PC-3 (cell line): Measurements from ENCODE around the gene CMSS1. TPM values are rescaled to one million over a fixed set of nuclear protein-coding genes. Genes with fewer than 3 reads are reported as not detected.
A peak's percentile ranks its signal among the peaks of the same experiment; 100 is the strongest.

Source experiments
- ATAC-seq: fragments of 200-7000 bp; cut with Tn5 transposase; 2 replicates; pipeline ENCODE4 v1.9.1; 2020; ENCODE audit warnings: mild to moderate bottlenecking, moderate library complexity
- BruUV-seq: library from RNA; stranded (reverse); fragments of 400-500 nt; replicated peaks from 2 replicates; lab custom pipeline; 2021; lab: Mats Ljungman, UMichigan
- CTCF ChIA-PET: fragments of 300-600 bp; sonication (Branson Sonifier 250); formaldehyde crosslinking; loops from one replicate; lab custom pipeline; 2022; ENCODE audit warnings: antibody characterized with exemption; lab: Charles Lee
- POLR2A ChIA-PET: fragments of 300-600 bp; sonication (Branson Sonifier 250); formaldehyde crosslinking; loops from one replicate; lab custom pipeline; 2022; ENCODE audit warnings: antibody characterized with exemption; ENCODE audit not compliant: unreplicated experiment; lab: Charles Lee
- DNase-seq: peaks from one replicate; pipeline ENCODE4 v3.0.0-alpha.2; 2015
- H2AFZ ChIP-seq: fragments of 300-600 bp; sonication (generic); 2 replicates; pipeline ENCODE4 v1.6.0; 2016; ENCODE audit warnings: antibody characterized with exemption, low read length
- H3F3A ChIP-seq: fragments of 300-600 bp; sonication (generic); one replicate; pipeline ENCODE4 v1.6.0; 2017; ENCODE audit warnings: antibody characterized with exemption, low read length, control low read depth, mild to moderate bottlenecking; ENCODE audit not compliant: unreplicated experiment
- H3K27ac ChIP-seq: fragments of 300-600 bp; sonication (generic); 2 replicates; pipeline ENCODE4 v1.5.1; 2016; ENCODE audit warnings: mild to moderate bottlenecking, low read length
- H3K27me3 ChIP-seq: fragments of 300-600 bp; sonication (generic); 2 replicates; pipeline ENCODE4 v1.6.1; 2016; ENCODE audit warnings: low read length, mixed read lengths
- H3K36me3 ChIP-seq: fragments of 300-600 bp; sonication (generic); 2 replicates; pipeline ENCODE4 v1.6.1; 2016; ENCODE audit warnings: low read depth, mixed run types, low read length, mixed read lengths
- H3K4me1 ChIP-seq: fragments of 300-600 bp; sonication (generic); 2 replicates; pipeline ENCODE4 v1.5.1; 2016; ENCODE audit warnings: low read length; ENCODE audit not compliant: insufficient read depth
- H3K4me2 ChIP-seq: fragments of 300-600 bp; sonication (generic); 2 replicates; pipeline ENCODE4 v1.6.0; 2016; ENCODE audit warnings: low read length
- H3K4me3 ChIP-seq: fragments of 300-600 bp; sonication (generic); 2 replicates; pipeline ENCODE4 v1.5.1; 2016; ENCODE audit warnings: mild to moderate bottlenecking, low read length, mixed read lengths
- H3K79me2 ChIP-seq: fragments of 300-600 bp; sonication (generic); 2 replicates; pipeline ENCODE4 v1.6.1; 2017; ENCODE audit warnings: low read length, mixed read lengths
- H3K9ac ChIP-seq: fragments of 300-600 bp; sonication (generic); 2 replicates; pipeline ENCODE4 v1.6.0; 2016; ENCODE audit warnings: mild to moderate bottlenecking, low read length
- H3K9me2 ChIP-seq: fragments of 300-600 bp; sonication (generic); replicated peaks from 2 replicates; pipeline ENCODE4 v1.6.1; 2016; ENCODE audit warnings: mixed run types, low read length, mixed read lengths
- H3K9me3 ChIP-seq: fragments of 300-600 bp; sonication (generic); 2 replicates; pipeline ENCODE4 v1.6.1; 2016; ENCODE audit warnings: low read length, mixed read lengths
- H4K20me1 ChIP-seq: fragments of 300-600 bp; sonication (generic); 2 replicates; pipeline ENCODE4 v1.6.1; 2016; ENCODE audit warnings: low read length, mixed read lengths
- CTCF ChIP-seq: fragments of 300-600 bp; sonication (generic); conservative IDR thresholded peaks from 2 replicates; pipeline ENCODE4 v1.5.1; 2017; ENCODE audit warnings: antibody characterized with exemption, low read depth, mild to moderate bottlenecking, low read length
- EZH2 ChIP-seq: fragments of 300-600 bp; sonication (generic); IDR thresholded peaks from one replicate; pipeline ENCODE4 v1.6.1; 2017; ENCODE audit warnings: antibody characterized with exemption, mild to moderate bottlenecking, low read length; ENCODE audit not compliant: unreplicated experiment
- EZH2phosphoT487 ChIP-seq: fragments of 300-600 bp; sonication (generic); IDR thresholded peaks from 2 replicates; pipeline ENCODE4 v1.6.1; 2018; ENCODE audit warnings: mild to moderate bottlenecking, antibody characterized with exemption, low read length, borderline replicate concordance
- intact Hi-C: fragments of 100-400 bp; cut with micrococcal nuclease; formaldehyde crosslinking; loops from 2 replicates; pipeline ENCODE4 v1.9.0; 2023
- total RNA-seq: library from RNA; depleted of rRNA; stranded (reverse); fragments of >200 nt; gene quantifications from 2 replicates; pipeline ENCODE4 v1.2.3, GENCODE V29; 2014

Gene CMSS1
- total RNA-seq, 1 experiment from 2014 or later: 63.1 TPM

DNA sequence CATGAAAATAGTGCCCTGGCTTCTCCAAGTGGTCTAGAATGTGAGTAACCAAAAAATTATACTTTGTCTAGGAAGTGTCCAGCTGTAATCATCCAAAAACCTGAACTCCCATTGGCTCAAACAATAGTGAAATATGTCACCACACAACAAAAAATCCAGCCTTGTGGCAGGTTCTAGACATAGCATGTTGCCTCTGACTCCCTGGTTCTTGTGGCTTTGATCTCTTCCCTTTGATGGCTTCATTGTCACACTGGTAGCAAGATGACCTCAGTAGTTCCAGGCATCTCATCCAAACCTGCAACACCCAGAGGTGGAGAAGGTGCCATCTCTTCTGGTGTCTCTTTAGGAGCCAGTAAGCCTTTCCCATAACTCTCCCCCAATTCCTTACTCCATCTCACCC is 74.7 kb downstream of the CMSS1 start:
- no peaks in the 10 kb centered on the region for H3K9me3 ChIP-seq
- H3K9ac ChIP-seq: no peak overlapping the region
- DNase-seq: no peak
- peaks cover 23% of the 10 kb centered on the region for H3K4me1 ChIP-seq
- no peak overlapping the region for H2AFZ ChIP-seq
- no peak overlapping the region for H3K27ac ChIP-seq
- no peak for ATAC-seq
- H3F3A ChIP-seq: peaks cover 12% of the 10 kb centered on the region
- ChIA-PET POLR2A (no interaction called here), CTCF (no interaction called here)
- BruUV-seq: no TSS peak
- no peak overlapping the region for H3K4me2 ChIP-seq
- H4K20me1 ChIP-seq: no peaks in the 10 kb centered on the region
- H3K79me2 ChIP-seq: peaks cover 37% of the 10 kb centered on the region
- TF ChIP-seq CTCF (no peak), EZH2phosphoT487 (no peak)
- H3K27me3 ChIP-seq: no peaks in the 10 kb centered on the region
- H3K4me3 ChIP-seq: no peak overlapping the region
- intact Hi-C loops: no loop called here
- H3K36me3 ChIP-seq: no peaks in the 10 kb centered on the region
- no peaks in the 10 kb centered on the region for H3K9me2 ChIP-seq

DNA sequence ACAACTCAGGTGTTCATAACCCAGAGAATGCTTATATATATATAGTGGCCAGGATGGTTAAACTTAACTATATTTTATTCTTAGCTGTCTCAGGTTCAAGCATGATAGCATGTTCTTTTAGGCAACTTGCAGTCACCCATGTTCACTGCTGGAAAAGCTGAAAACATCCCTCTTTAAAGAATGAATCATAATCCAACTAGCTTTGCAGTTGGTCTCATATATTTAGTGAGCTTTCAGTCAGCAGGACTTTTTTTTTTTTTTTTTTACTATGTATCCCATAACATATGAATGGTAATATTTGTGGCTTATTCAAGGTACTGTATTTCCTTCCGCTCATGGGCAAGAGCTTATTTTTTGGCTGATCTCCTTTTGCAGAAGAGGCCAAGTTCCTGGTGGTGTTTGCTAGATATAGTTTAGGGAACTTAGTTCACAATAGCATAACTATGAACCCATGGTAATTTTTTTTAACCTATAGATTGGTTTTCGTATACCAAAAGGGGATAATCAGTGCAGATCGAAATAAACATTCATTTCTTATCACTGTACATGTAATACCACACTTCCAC is 77.6 kb downstream of the CMSS1 start:
- intact Hi-C loops: no loop called here
- POLR2A ChIA-PET: no interaction called here

More for the DNA sequence above, 77.6 kb downstream of the CMSS1 start:
- H3K27ac ChIP-seq: peak overlapping the region; percentile 87
- DNase-seq (peak; percentile 25), ATAC-seq (no peak)
- no peaks in the 10 kb centered on the region for H3K27me3 ChIP-seq
- peak overlapping the region; percentile 52; the same call in 1 of the 2 replicates for H3K4me2 ChIP-seq
- no peak overlapping the region for H3K4me3 ChIP-seq
- H3K4me1 ChIP-seq: peaks cover 28% of the 10 kb centered on the region
- no peaks in the 10 kb centered on the region for H3K36me3 ChIP-seq
- peak overlapping the region; percentile 26; the same call in 1 of the 2 replicates for H3K9ac ChIP-seq
- TF ChIP-seq EZH2phosphoT487: no peak
- TF ChIP-seq CTCF: no peak
- no peak for TF ChIP-seq EZH2
- H3K79me2 ChIP-seq: peaks cover 63% of the 10 kb centered on the region
- no peaks in the 10 kb centered on the region for H3K9me3 ChIP-seq
- H3F3A ChIP-seq: peaks cover 12% of the 10 kb centered on the region
- no TSS peak for BruUV-seq
- H3K9me2 ChIP-seq: no peaks in the 10 kb centered on the region
- CTCF ChIA-PET: interaction anchor here (0.6 to 0.7 kb wide), 3 partner anchors 33 to 54 kb away, joined by 3 to 6 read pairs (median 3); no protein-coding TSS in a partner anchor
- no peaks in the 10 kb centered on the region for H4K20me1 ChIP-seq
- H2AFZ ChIP-seq: peak overlapping the region; percentile 63
